Measurements from ENCODE around the gene DEGS2. TPM values are rescaled to one million over a fixed set of nuclear protein-coding genes. Genes with fewer than 3 reads are reported as not detected.

Gene DEGS2
- total and polyA plus RNA-seq, 2 of the 13 experiments (the other 11 are each of a cell fraction or from before 2014, with no cell fraction given) = 0.09 TPM

DNA sequence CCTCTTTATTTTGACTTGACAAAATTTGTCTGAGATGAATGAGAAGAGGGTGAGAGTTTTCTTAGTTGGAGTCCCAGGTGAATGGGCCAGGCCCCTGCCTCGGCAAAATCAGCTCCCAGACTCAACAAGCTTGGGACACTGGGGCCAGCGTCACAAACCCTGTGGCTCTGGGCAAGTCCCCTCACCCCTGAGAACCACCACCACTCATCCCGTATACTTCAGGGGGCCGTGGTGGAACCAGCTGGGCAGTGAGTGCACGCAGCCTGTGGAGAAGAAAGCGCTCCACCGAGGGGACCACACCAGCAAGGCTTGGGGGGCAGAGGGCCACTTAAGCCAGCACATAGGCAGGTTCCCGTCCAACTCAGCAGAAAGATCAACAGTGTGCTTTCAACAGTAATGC, 40.2 kb downstream of the DEGS2 start:
- no peak for TF ChIP-seq ZNF143 (CRISPR knock-in tag; IDR thresholded peaks at IDR 0.05)
- no peak for TF ChIP-seq ZNF564 (CRISPR knock-in tag; IDR thresholded peaks at IDR 0.05)
- TF ChIP-seq, protein P1, sequence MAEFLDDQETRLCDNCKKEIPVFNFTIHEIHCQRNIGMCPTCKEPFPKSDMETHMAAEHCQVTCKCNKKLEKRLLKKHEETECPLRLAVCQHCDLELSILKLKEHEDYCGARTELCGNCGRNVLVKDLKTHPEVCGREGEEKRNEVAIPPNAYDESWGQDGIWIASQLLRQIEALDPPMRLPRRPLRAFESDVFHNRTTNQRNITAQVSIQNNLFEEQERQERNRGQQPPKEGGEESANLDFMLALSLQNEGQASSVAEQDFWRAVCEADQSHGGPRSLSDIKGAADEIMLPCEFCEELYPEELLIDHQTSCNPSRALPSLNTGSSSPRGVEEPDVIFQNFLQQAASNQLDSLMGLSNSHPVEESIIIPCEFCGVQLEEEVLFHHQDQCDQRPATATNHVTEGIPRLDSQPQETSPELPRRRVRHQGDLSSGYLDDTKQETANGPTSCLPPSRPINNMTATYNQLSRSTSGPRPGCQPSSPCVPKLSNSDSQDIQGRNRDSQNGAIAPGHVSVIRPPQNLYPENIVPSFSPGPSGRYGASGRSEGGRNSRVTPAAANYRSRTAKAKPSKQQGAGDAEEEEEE (CRISPR knock-in tag; IDR thresholded peaks at IDR 0.05; ENCODE audit: borderline replicate concordance) = no peak
- no peak for TF ChIP-seq ZNF230 (CRISPR knock-in tag; IDR thresholded peaks at IDR 0.05)
- no peak for TF ChIP-seq ZEB1 (IDR thresholded peaks at IDR 0.05; ENCODE audit: insufficient replicate concordance, low read depth)
- TF ChIP-seq, protein P2, sequence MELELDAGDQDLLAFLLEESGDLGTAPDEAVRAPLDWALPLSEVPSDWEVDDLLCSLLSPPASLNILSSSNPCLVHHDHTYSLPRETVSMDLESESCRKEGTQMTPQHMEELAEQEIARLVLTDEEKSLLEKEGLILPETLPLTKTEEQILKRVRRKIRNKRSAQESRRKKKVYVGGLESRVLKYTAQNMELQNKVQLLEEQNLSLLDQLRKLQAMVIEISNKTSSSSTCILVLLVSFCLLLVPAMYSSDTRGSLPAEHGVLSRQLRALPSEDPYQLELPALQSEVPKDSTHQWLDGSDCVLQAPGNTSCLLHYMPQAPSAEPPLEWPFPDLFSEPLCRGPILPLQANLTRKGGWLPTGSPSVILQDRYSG (CRISPR knock-in tag; IDR thresholded peaks at IDR 0.05) = no peak
- no peak for TF ChIP-seq ZNF263 (CRISPR knock-in tag; IDR thresholded peaks at IDR 0.05)
- no peak for TF ChIP-seq ZSCAN9 (CRISPR knock-in tag; IDR thresholded peaks at IDR 0.05; ENCODE audit: borderline replicate concordance)
- TF ChIP-seq DNMT3B (CRISPR knock-in tag; conservative IDR thresholded peaks at IDR 0.05) = no peak
- no peak for TF ChIP-seq SMARCC2 (IDR thresholded peaks at IDR 0.05)
- no peak for TF ChIP-seq REL (CRISPR knock-in tag; conservative IDR thresholded peaks at IDR 0.05)
- no peak for TF ChIP-seq CREM (IDR thresholded peaks at IDR 0.05)
- TF ChIP-seq CREM (CRISPR knock-in tag; IDR thresholded peaks at IDR 0.05) = no peak
- TF ChIP-seq GLI4 (CRISPR knock-in tag; IDR thresholded peaks at IDR 0.05; ENCODE audit: borderline replicate concordance) = no peak
- TF ChIP-seq, protein P3, sequence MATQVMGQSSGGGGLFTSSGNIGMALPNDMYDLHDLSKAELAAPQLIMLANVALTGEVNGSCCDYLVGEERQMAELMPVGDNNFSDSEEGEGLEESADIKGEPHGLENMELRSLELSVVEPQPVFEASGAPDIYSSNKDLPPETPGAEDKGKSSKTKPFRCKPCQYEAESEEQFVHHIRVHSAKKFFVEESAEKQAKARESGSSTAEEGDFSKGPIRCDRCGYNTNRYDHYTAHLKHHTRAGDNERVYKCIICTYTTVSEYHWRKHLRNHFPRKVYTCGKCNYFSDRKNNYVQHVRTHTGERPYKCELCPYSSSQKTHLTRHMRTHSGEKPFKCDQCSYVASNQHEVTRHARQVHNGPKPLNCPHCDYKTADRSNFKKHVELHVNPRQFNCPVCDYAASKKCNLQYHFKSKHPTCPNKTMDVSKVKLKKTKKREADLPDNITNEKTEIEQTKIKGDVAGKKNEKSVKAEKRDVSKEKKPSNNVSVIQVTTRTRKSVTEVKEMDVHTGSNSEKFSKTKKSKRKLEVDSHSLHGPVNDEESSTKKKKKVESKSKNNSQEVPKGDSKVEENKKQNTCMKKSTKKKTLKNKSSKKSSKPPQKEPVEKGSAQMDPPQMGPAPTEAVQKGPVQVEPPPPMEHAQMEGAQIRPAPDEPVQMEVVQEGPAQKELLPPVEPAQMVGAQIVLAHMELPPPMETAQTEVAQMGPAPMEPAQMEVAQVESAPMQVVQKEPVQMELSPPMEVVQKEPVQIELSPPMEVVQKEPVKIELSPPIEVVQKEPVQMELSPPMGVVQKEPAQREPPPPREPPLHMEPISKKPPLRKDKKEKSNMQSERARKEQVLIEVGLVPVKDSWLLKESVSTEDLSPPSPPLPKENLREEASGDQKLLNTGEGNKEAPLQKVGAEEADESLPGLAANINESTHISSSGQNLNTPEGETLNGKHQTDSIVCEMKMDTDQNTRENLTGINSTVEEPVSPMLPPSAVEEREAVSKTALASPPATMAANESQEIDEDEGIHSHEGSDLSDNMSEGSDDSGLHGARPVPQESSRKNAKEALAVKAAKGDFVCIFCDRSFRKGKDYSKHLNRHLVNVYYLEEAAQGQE (IDR thresholded peaks at IDR 0.05; ENCODE audit: borderline replicate concordance in 1 of 2, low read depth in 1 of 2, low read length in 2 of 2) = no peak
- TF ChIP-seq CC2D1A (CRISPR knock-in tag; IDR thresholded peaks at IDR 0.05) = no peak
- no peak for TF ChIP-seq HOXD1 (CRISPR knock-in tag; IDR thresholded peaks at IDR 0.05)
- DNase-seq (ENCODE audit: low spot score) (no peak), ATAC-seq (no peak), FAIRE-seq (no peak)
- Histone ChIP-seq H3K4me3 (replicated peaks in 1 of 3; ENCODE audit: insufficient read depth in 1 of 3, low read depth in 2 of 3, low read length in 3 of 3) (no peak overlapping the region), H3K27ac (ENCODE audit: extremely low read length, insufficient read depth, low read length) (no peak overlapping the region), H3K4me1 (ENCODE audit: insufficient read depth, low read length) (no peaks in the 10 kb centered on the region), H3K27me3 (ENCODE audit: control insufficient read depth in 1 of 2, insufficient read depth in 2 of 2, low read length in 2 of 2) (no peaks in the 10 kb centered on the region), H3K9me3 (ENCODE audit: low read length) (no peaks in the 10 kb centered on the region), H3K9ac (ENCODE audit: insufficient read depth, low read depth, low read length) (no peak overlapping the region), H3K4me2 (ENCODE audit: low read depth, low read length) (no peak overlapping the region), H4K20me1 (ENCODE audit: insufficient read depth, low read length) (no peaks in the 10 kb centered on the region), H2AFZ (ENCODE audit: low read length) (no peak overlapping the region), H3K79me2 (ENCODE audit: insufficient read depth, low read length) (no peaks in the 10 kb centered on the region), H3K36me3 (replicated peaks in 1 of 2; ENCODE audit: control insufficient read depth in 1 of 2, insufficient read depth in 2 of 2, low read length in 2 of 2) (peaks cover 3 to 4% of the 10 kb centered on the region in 2 experiments; a peak in 2 of 5 replicates)
- BruUV-seq (replicated peaks) = no TSS peak
- 98% methylated on average over 2 of the region's 8 CpGs for WGBS (ENCODE audit: low lambda C conversion rate)
- ChIA-PET CTCF (ENCODE audit: low intra/inter-chr PET ratio, low total read pairs) (no interaction called here), POLR2A (no interaction called here)
- in situ Hi-C loops (cut with HindIII; ENCODE audit: extremely low pct_ligation_motif_present, low pct_unique_long_range_greater_than_20kb) (no loop called here), intact Hi-C loops (cut with micrococcal nuclease; ENCODE audit: unreplicated experiment) (no loop called here)

Data from HepG2 (cell line).